LHCN-M2 (cell line): ENCODE results near the gene CERS1. TPM values are rescaled to one million over a fixed set of nuclear protein-coding genes. Genes with fewer than 3 reads are reported as not detected.
"Not testable (repeated sequence)": the region's sequence is repeated elsewhere in the genome, so short reads cannot be mapped to it uniquely, and the experiment has no call there.

Experiments
- DNase-seq: peaks from one replicate; pipeline ENCODE4 v3.0.0-alpha.2; 2012; ENCODE audit warnings: low read depth
- total RNA-seq: library from RNA; depleted of rRNA; stranded (reverse); fragments of >200 nt; gene quantifications from 2 replicates; pipeline ENCODE4 v1.2.3, GENCODE V29; 2014

CERS1 gene
- total RNA-seq, 1 experiment from 2014 or later: 2.5 TPM

DNA sequence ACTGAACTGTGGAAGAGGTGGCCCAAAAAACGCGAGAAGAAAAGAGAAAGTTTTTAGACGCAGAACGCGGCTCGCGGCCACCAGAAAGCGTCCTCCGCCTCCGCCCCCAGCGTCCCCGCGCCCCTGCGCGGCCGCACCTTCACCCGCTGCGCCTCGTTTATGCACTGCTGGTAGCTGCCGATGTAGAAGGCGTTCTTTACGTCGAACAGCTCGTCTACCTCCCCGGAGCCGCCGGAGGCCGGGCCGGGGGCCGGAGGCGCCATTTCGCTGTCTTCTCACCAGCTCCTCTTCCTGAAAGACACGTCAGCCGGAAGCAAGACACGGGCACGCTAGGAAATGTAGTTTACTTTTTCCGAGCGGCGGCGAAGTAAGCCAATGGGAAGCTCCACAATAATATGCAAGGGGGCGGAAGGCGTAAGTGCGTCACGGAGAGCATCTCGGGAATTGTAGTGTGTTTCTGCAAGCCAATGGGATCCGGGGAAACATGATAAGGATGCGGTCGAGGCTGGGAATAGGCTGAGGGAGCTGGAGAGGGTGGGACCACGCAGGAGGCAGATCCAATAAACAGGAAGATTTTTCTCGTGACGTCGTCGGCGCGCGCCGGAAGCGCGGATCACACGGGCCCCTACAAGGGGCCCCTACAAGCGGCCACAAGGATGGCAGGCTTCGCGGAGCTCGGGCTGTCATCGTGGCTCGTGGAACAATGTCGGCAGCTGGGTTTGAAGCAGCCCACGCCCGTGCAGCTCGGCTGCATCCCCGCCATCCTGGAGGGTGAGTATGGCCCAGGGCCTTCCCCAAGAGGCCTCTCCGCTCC, 23.3 kb upstream of the CERS1 start, which contains the start of the genes COPE and DDX49:
COPE (minus strand) TSS at position 302 of the 814 bp plus-strand sequence; CDS start at position 263, 39 bp downstream.
DDX49 (plus strand) TSS at position 630 of the 814 bp plus-strand sequence; CDS start at position 657, 27 bp downstream.
- DNase-seq: peak; percentile 100

DNA sequence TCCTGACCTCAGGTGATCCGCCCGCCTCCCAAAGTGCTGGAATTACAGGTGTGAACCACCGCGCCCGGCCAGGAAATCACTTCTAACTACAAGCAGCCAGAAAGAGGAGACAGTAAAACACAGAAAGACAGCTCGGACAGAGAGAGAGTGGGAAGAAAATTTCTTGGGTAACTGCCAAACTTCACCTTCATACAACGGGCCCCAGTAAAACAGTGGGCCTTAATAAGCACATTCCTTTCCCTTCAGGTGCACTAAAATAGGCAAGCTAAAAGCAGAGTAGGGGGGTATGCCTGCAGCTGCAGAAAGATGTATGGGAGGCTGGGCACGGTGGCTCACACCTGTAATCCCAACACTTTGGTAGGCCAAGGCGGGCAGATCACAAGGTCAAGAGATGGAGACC, 21.6 kb upstream of the CERS1 start:
- not testable (repeated sequence) for DNase-seq

DNA sequence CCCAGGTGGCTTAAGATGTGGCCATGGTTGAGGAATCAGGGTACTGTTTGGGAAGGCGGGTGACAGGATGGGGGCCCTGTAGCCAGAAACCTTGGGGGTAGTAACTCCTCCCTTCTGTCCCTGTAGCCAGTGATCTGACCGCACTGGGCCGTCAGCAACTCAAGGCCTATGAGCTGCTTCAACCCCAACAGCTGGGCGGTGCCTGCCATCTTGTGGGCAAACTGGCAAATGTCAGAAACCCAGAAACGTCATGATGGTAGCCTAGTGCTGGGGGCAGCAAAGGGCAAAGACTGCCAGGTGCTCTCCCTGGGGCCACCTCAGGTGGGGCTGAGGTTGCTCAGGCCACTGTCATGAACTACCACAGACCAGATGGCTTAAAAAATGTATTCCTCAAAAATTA, 19.7 kb upstream of the CERS1 start:
- peak; percentile 45 for DNase-seq

DNA sequence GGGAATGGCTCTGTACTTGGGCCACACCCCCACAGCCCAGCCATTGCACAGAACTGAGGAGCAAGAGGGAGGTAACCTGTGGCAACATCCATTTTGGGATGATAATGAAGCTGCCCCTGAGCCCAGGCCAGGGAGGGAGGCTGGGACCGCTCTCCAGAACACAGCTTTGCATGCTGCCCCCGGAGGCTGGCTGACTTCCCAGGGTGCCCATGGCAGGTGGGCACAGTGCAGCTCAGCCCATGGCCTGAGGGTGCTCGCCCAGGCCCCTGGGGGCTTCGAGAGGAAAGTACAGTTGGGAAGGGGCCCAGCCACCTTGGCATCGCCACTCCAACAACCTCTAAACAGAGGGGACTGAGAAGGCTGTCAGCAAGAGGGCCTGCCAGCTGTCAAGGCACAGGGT, 17.5 kb upstream of the CERS1 start:
- DNase-seq: no peak

GRCh38 chr19:18912933-18913332, 17.0 kb upstream of the CERS1 start:
- no peak for DNase-seq

- no peak for DNase-seq
Measured at GRCh38 chr19:18910801-18911436, 15.0 kb upstream of the CERS1 start.

GRCh38 chr19:18910010-18910409, 14.1 kb upstream of the CERS1 start:
- DNase-seq: no peak

DNA sequence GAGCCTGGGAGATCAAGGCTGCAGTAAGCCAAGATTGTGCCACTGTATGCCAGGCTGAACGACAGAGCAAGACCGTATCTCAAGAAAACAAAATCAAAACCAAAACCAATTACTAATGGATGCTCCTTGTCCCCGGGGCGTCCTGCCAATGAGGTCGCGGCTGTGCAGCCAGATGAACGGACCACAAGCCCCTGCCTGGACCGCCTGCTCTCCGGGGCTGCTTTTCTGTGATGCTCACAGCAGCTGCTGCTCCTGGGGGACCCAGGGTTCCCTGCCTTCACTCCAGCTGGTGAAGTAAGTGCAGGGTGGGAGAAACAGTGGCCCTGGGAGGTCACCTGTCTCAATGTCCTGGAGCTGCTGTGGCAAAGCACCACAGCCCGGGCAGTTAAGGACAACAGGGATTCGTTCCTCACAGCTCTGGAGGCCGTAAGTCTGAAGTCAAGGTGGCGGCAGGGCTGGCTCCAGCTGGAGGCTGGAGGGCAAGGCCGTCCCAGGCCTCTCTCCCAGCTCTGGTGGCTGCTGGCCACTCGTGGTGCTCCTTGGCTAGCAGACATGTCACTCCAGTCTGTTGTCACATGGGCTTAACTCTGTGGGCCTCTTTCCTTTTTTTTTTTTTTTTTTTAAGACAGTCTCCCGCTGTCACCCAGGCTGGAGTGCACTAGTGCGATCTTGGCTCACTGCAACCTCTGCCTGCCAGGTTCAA, 13.1 kb upstream of the CERS1 start:
- DNase-seq: no peak

DNA sequence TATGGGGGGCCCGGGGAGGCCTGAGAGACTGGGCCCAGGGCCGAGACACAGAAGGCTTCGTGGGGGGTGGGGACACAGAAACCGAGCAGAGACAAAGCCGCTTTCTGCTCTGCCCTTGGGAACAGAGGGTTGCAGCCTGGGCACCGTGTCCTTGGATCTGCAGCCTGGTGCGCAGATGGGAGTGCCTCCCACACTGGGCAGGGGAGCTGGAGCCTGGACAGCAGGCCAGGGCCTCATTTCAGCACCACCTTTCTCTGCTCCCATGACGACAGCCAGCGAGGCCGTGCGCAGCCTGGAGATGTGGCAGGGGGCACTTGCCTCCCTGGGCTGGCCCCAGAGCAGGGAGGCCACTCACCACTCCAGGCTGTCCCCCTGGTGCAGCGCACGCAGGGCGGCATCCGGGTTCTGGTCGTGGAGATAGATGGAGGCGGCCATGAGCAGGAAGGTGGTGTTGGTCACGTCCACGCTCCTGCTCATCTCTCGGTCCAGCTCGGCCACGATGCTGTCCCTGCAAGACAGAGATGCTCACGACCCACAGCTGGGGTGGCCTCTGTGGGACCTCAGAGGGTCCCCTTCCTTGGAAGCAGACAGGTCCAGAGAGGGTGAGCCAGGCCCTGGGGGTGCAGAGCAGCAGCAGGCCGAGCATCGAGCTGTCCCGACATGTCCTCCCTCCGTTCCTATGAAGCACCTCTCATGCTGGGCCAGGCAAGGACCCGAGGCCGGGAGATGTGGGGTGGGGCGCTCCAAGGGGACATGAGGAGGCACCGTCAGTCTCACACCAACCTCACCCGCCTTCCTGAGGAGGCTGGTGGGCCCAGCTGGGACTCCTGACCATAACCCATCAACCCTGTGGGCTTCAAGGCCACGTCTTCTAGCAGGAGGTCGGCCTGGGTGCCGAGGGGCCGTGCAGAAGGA, 10.9 kb upstream of the CERS1 start:
- DNase-seq: no peak

DNA sequence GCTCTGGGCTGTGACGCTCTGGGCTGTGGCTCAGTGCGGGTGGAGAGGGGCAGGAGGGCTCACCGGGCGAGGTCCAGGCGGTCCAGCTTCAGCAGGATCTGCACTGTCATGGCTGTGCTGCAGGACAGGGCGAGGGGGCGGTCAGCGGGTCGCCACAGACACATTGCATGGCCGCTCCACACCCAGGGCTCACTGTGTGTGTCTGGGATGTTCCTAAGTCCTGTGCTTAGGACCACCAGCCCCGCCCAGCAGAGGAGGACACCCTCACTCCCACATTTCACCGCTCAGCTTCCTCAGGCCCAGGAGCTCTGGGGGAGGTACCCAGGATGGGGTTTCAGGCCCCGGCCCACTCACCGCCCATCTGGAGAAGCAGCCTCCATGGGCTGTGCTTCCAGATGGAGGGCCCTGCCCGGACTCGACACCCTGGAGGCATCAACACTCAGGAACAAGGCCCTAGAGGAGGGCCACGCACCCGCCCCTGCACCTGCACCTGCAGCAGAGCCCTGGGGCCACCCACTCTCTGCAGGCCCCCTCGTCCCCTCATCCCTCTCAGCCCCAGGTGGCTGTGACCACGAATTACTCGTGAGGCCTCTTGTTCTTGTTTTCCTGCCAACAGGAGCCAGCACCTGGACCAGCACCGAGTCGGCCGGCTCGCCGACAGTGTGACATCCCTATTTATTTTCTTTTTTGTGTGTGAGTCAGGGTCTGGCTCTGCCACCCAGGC, 9.7 kb upstream of the CERS1 start:
- DNase-seq: no peak

DNA sequence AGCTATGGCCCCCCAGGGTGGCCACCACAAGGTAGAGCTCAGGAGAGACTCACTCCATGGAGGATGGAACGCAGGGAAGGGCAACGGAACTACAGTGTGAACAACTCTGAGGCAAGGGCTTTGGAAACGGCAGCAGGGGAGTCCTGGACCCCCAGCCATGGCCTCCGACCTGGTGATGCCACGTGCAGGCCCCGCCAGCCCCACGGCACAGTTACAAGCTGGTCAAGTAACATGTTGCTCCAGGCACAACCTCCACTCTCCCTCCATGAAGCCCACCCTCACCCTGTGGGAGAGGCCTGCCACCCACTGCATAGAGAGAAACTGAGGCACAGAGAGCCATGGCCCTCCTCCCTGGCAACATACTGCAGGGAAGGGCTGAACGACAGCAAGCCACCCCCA, 9.1 kb upstream of the CERS1 start:
- no peak for DNase-seq

- DNase-seq: no peak
Measured at GRCh38 chr19:18904334-18905057, 8.5 kb upstream of the CERS1 start.

GRCh38 chr19:18903156-18904037, 7.4 kb upstream of the CERS1 start:
- DNase-seq: no peak

DNA sequence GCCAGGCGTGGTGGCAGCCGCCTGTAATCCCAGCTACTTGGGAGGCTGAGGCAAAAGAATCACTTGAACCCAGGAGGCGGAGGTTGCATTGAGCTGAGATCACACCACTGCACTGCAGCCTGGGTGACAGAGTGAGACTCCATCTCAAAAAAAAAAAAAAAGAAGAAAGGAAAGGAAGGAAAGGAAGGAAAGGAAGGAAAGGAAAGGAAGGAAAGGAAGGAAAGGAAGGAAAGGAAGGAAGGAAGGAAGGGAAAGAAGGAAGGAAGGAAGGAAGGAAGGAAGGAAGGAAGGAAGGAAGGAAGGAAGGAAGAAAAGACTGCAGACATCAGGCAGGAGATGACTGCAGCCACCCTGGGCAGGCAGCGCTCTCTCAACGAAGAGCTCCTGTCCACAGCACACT, 6.6 kb upstream of the CERS1 start:
- DNase-seq: not testable (repeated sequence)

- no peak for DNase-seq
Measured at GRCh38 chr19:18901491-18901890, 5.5 kb upstream of the CERS1 start.

- DNase-seq: no peak
Measured at GRCh38 chr19:18900700-18901481, 4.9 kb upstream of the CERS1 start.

GRCh38 chr19:18899624-18900560, 3.9 kb upstream of the CERS1 start:
- no peak for DNase-seq
